ENCODE data around the gene ALK. TPM values are rescaled to one million over a fixed set of nuclear protein-coding genes. Genes with fewer than 3 reads are reported as not detected.

ALK gene
- total RNA-seq, 1 experiment from 2014 or later: 0.87 TPM

- ChIA-PET POLR2A (ENCODE audit: unreplicated experiment) (no interaction called here), CTCF (no interaction called here)
- Histone ChIP-seq H4K20me1 (ENCODE audit: low read length) (no peaks in the 10 kb centered on the region), H3K9me3 (ENCODE audit: low read length) (no peaks in the 10 kb centered on the region), H3K36me3 (ENCODE audit: low read depth, low read length) (no peaks in the 10 kb centered on the region), H3K9me2 (replicated peaks; ENCODE audit: low read length) (no peaks in the 10 kb centered on the region), H3K9ac (ENCODE audit: low read length) (no peak overlapping the region), H3K27me3 (ENCODE audit: low read length) (no peaks in the 10 kb centered on the region), H3K4me3 (ENCODE audit: low read length) (no peak overlapping the region), H3F3A (ENCODE audit: low read length, unreplicated experiment) (no peaks in the 10 kb centered on the region), H3K4me2 (ENCODE audit: low read length) (no peak overlapping the region), H3K27ac (ENCODE audit: low read length) (no peak overlapping the region), H3K79me2 (ENCODE audit: low read length) (no peaks in the 10 kb centered on the region), H3K4me1 (ENCODE audit: insufficient read depth, low read length) (peaks cover 23% of the 10 kb centered on the region), H2AFZ (ENCODE audit: low read length) (no peak overlapping the region)
- no peak for DNase-seq
- ATAC-seq: no peak
- TF ChIP-seq, protein P1, sequence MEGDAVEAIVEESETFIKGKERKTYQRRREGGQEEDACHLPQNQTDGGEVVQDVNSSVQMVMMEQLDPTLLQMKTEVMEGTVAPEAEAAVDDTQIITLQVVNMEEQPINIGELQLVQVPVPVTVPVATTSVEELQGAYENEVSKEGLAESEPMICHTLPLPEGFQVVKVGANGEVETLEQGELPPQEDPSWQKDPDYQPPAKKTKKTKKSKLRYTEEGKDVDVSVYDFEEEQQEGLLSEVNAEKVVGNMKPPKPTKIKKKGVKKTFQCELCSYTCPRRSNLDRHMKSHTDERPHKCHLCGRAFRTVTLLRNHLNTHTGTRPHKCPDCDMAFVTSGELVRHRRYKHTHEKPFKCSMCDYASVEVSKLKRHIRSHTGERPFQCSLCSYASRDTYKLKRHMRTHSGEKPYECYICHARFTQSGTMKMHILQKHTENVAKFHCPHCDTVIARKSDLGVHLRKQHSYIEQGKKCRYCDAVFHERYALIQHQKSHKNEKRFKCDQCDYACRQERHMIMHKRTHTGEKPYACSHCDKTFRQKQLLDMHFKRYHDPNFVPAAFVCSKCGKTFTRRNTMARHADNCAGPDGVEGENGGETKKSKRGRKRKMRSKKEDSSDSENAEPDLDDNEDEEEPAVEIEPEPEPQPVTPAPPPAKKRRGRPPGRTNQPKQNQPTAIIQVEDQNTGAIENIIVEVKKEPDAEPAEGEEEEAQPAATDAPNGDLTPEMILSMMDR (conservative IDR thresholded peaks at IDR 0.05; ENCODE audit: low read depth, low read length): no peak
- TF ChIP-seq EZH2 (IDR thresholded peaks at IDR 0.05; ENCODE audit: low read length, unreplicated experiment) (no peak), EZH2phosphoT487 (IDR thresholded peaks at IDR 0.05; ENCODE audit: borderline replicate concordance, low read length) (no peak)
- intact Hi-C loops (cut with micrococcal nuclease): no loop called here
- no TSS peak for BruUV-seq (replicated peaks)
These were observed 138.6 kb downstream of the ALK start for GRCh38 chr2:29782549-29783458.

DNA sequence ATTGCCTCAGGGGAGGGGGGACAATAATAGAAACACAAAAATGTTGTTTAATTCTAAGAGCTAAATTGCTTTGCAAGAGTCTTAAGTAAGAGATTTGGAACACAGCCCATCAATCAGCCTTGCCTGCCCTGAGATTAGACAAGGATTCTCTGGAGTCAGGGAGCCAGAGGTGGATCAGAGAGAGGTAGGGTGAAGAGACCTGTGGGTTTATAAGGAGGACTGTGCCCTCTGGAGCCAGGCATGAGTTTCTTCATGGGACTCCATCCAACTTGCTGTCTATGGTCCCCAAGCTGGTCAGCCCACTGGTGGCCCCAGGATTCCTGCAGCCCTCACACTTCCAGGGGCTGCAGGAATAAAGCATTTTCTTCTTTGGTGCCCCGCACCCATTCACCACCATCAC is 139.3 kb downstream of the ALK start:
- no peaks in the 10 kb centered on the region for H3K27me3 ChIP-seq (ENCODE audit: low read length)
- no peaks in the 10 kb centered on the region for H3K36me3 ChIP-seq (ENCODE audit: low read depth, low read length)
- no TSS peak for BruUV-seq (replicated peaks)
- no peak overlapping the region for H3K27ac ChIP-seq (ENCODE audit: low read length)
- POLR2A ChIA-PET (ENCODE audit: unreplicated experiment): no interaction called here
- ATAC-seq (no peak), DNase-seq (no peak)
- CTCF ChIA-PET: no interaction called here
- H4K20me1 ChIP-seq (ENCODE audit: low read length): no peaks in the 10 kb centered on the region
- H3F3A ChIP-seq (ENCODE audit: low read length, unreplicated experiment): no peaks in the 10 kb centered on the region
- H3K9ac ChIP-seq (ENCODE audit: low read length): no peak overlapping the region
- H3K4me2 ChIP-seq (ENCODE audit: low read length): no peak overlapping the region
- H3K9me2 ChIP-seq (replicated peaks; ENCODE audit: low read length): no peaks in the 10 kb centered on the region
- no peaks in the 10 kb centered on the region for H3K9me3 ChIP-seq (ENCODE audit: low read length)
- no peak overlapping the region for H3K4me3 ChIP-seq (ENCODE audit: low read length)
- intact Hi-C loops (cut with micrococcal nuclease): no loop called here
- TF ChIP-seq EZH2phosphoT487 (IDR thresholded peaks at IDR 0.05; ENCODE audit: borderline replicate concordance, low read length): no peak
- TF ChIP-seq EZH2 (IDR thresholded peaks at IDR 0.05; ENCODE audit: low read length, unreplicated experiment): no peak
- TF ChIP-seq, protein P1 (conservative IDR thresholded peaks at IDR 0.05; ENCODE audit: low read depth, low read length): no peak
- no peak overlapping the region for H2AFZ ChIP-seq (ENCODE audit: low read length)
- H3K4me1 ChIP-seq (ENCODE audit: insufficient read depth, low read length): peaks cover 17% of the 10 kb centered on the region
- H3K79me2 ChIP-seq (ENCODE audit: low read length): no peaks in the 10 kb centered on the region

DNA sequence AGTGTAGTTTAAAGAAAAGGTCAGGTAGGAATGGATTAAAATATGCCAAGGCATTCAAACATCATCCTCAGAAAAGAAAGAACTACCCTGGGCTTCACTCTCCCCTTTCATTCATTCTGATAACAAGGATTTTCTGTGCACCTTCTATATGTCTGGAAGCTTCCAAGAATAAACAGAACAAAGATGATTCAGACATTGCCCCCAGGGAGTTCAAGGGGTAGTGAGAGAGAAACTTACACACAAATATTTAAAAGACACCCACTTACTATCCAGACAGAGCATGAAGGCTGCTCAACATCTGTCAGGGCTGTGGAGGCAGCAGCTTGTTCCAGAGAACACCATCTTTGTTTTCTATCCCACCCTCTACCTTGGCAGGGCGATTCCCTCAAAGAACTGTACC is 140.5 kb downstream of the ALK start:
- Histone ChIP-seq H2AFZ (ENCODE audit: low read length) (no peak overlapping the region), H3K9me2 (replicated peaks; ENCODE audit: low read length) (no peaks in the 10 kb centered on the region), H4K20me1 (ENCODE audit: low read length) (no peaks in the 10 kb centered on the region), H3K79me2 (ENCODE audit: low read length) (no peaks in the 10 kb centered on the region), H3K4me2 (ENCODE audit: low read length) (no peak overlapping the region), H3K36me3 (ENCODE audit: low read depth, low read length) (no peaks in the 10 kb centered on the region), H3K4me1 (ENCODE audit: insufficient read depth, low read length) (peaks cover 5% of the 10 kb centered on the region), H3K9me3 (ENCODE audit: low read length) (no peaks in the 10 kb centered on the region), H3K4me3 (ENCODE audit: low read length) (no peak overlapping the region), H3K27me3 (ENCODE audit: low read length) (no peaks in the 10 kb centered on the region), H3K27ac (ENCODE audit: low read length) (no peak overlapping the region), H3K9ac (ENCODE audit: low read length) (no peak overlapping the region), H3F3A (ENCODE audit: low read length, unreplicated experiment) (no peaks in the 10 kb centered on the region)
- CTCF ChIA-PET: no interaction called here
- intact Hi-C loops (cut with micrococcal nuclease): no loop called here
- TF ChIP-seq EZH2 (IDR thresholded peaks at IDR 0.05; ENCODE audit: low read length, unreplicated experiment) (no peak), EZH2phosphoT487 (IDR thresholded peaks at IDR 0.05; ENCODE audit: borderline replicate concordance, low read length) (no peak)
- TF ChIP-seq, protein P1 (conservative IDR thresholded peaks at IDR 0.05; ENCODE audit: low read depth, low read length): no peak
- no TSS peak for BruUV-seq (replicated peaks)
- DNase-seq (no peak), ATAC-seq (no peak)
- POLR2A ChIA-PET (ENCODE audit: unreplicated experiment): no interaction called here
